H1 (cell line): ENCODE measurements around the gene ADGRB2.

Experiments used
- EZH2 ChIP-seq: fragments of 200-600 bp; sonication (generic); IDR thresholded peaks from 2 replicates; pipeline ENCODE4 v1.7.1; 2012; ENCODE audit warnings: low read depth, mild to moderate bottlenecking, moderate library complexity, low read length, inconsistent platforms; ENCODE audit not compliant: severe bottlenecking
- HDAC2 ChIP-seq, 2 experiments: fragments of 300-600 bp in 1 of 2; sonication (generic) in 1 of 2; IDR thresholded peaks; 2 replicates each; pipeline ENCODE4 v1.6.1; 2011 to 2012; ENCODE audit warnings: low read depth in 2 of 2, low read length in 2 of 2, mild to moderate bottlenecking in 2 of 2, moderate library complexity in 2 of 2, borderline replicate concordance in 1 of 2, inconsistent platforms in 1 of 2
- JUND ChIP-seq: IDR thresholded peaks from 2 replicates; pipeline ENCODE4 v1.6.1; 2011; ENCODE audit warnings: mild to moderate bottlenecking, improper control_type of control experiment, low read length
- POLR2A ChIP-seq, 2 experiments: IDR thresholded peaks; 1 replicate in 1 of 2; 2 replicates in 1 of 2; pipeline ENCODE4 v1.6.1; 2011; ENCODE audit warnings: low read depth in 2 of 2, low read length in 2 of 2, mild to moderate bottlenecking in 2 of 2; ENCODE audit errors: control extremely low read depth in 1 of 2
- RBBP5 ChIP-seq: IDR thresholded peaks from 2 replicates; pipeline ENCODE4 v1.7.1; 2012; ENCODE audit warnings: low read depth, mild to moderate bottlenecking, inconsistent platforms, low read length, moderate library complexity, borderline replicate concordance
- RFX5 ChIP-seq: IDR thresholded peaks from 2 replicates; pipeline ENCODE4 v1.6.1; 2011; ENCODE audit warnings: low read depth, low read length, improper control_type of control experiment, borderline replicate concordance
- SIRT6 ChIP-seq: IDR thresholded peaks from one replicate; pipeline ENCODE4 v1.7.1; 2012; ENCODE audit warnings: low read length, inconsistent platforms
- TEAD4 ChIP-seq: IDR thresholded peaks from 2 replicates; pipeline ENCODE4 v1.6.1; 2012; ENCODE audit warnings: low read depth, low read length, inconsistent platforms, mixed read lengths
- YY1 ChIP-seq: IDR thresholded peaks from 2 replicates; pipeline ENCODE4 v1.6.1; 2011; ENCODE audit warnings: low read depth, mild to moderate bottlenecking, low read length
- ZNF274 ChIP-seq: IDR thresholded peaks from 2 replicates; pipeline ENCODE4 v1.7.0; 2012; ENCODE audit warnings: low read length, borderline replicate concordance; ENCODE audit errors: extremely low read depth
- TF ChIP-seq, protein P1 (sequence below), 3 experiments: IDR thresholded peaks; 1 replicate in 2 of 3; 2 replicates in 1 of 3; pipeline versions ENCODE4 v1.5.1 to v1.6.1; 2011; ENCODE audit warnings: low read length in 3 of 3, mild to moderate bottlenecking in 3 of 3, inconsistent platforms in 2 of 3, low read depth in 1 of 3, moderate library complexity in 1 of 3; ENCODE audit not compliant: insufficient read depth in 1 of 3; ENCODE audit errors: control extremely low read depth in 1 of 3

DNA sequence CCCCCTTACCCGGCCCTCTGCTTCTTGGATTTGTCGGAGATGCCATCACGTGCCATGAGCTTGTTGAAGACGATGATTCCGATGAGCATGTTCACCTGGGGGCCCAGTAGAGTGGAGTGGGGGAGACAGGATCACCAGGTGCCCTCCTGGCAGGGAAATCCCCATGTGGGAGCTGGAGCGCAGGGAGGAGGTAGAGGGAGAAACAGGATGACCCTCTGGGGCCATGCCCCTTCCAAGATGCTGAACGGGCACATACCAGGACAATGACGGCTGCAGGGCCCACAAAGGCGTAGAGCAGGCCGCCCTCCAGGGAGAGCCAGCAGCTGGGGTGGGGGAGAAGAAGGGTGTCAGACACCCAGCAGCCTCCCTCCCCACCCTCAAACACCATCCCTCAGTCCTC lies 28.6 kb downstream of the ADGRB2 start:
- TF ChIP-seq, protein P1, sequence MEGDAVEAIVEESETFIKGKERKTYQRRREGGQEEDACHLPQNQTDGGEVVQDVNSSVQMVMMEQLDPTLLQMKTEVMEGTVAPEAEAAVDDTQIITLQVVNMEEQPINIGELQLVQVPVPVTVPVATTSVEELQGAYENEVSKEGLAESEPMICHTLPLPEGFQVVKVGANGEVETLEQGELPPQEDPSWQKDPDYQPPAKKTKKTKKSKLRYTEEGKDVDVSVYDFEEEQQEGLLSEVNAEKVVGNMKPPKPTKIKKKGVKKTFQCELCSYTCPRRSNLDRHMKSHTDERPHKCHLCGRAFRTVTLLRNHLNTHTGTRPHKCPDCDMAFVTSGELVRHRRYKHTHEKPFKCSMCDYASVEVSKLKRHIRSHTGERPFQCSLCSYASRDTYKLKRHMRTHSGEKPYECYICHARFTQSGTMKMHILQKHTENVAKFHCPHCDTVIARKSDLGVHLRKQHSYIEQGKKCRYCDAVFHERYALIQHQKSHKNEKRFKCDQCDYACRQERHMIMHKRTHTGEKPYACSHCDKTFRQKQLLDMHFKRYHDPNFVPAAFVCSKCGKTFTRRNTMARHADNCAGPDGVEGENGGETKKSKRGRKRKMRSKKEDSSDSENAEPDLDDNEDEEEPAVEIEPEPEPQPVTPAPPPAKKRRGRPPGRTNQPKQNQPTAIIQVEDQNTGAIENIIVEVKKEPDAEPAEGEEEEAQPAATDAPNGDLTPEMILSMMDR (IDR thresholded peaks at IDR 0.05; ENCODE audit: control extremely low read depth in 1 of 3, insufficient read depth in 1 of 3, low read depth in 1 of 3, low read length in 3 of 3) = no peak
- no peak for TF ChIP-seq RFX5
- TF ChIP-seq RBBP5 = no peak
- TF ChIP-seq POLR2A (IDR thresholded peaks at IDR 0.05; ENCODE audit: control extremely low read depth in 1 of 2, low read depth in 2 of 2, low read length in 2 of 2) = no peak
- no peak for TF ChIP-seq ZNF274
- no peak for TF ChIP-seq HDAC2 (IDR thresholded peaks at IDR 0.05; ENCODE audit: borderline replicate concordance in 1 of 2, low read depth in 2 of 2, low read length in 2 of 2)
- TF ChIP-seq EZH2 = no peak
- TF ChIP-seq JUND = no peak
- TF ChIP-seq YY1 = no peak
- TF ChIP-seq TEAD4 = no peak
- no peak for TF ChIP-seq SIRT6
